SK-N-SH treated with all-trans-retinoic acid at 6 μM for 48 hours (cell line): ENCODE results near the gene RNGTT.
"Not testable (repeated sequence)": the region's sequence is repeated elsewhere in the genome, so short reads cannot be mapped to it uniquely, and the experiment has no call there.

Source experiments
- ATAC-seq: fragments of 200-7000 bp; cut with Tn5 transposase; 3 replicates; pipeline ENCODE4 v1.9.1; 2020; ENCODE audit warnings: mild to moderate bottlenecking, moderate library complexity
- ARNTL ChIP-seq: fragments of 450-650 bp; formaldehyde crosslinking; IDR thresholded peaks from 2 replicates; pipeline ENCODE4 v1.5.0; 2020; ENCODE audit warnings: low read depth, mild to moderate bottlenecking, moderate library complexity, borderline replicate concordance
- CSDC2 ChIP-seq: fragments of 250-450 bp; sonication (Bioruptor Pico); IDR thresholded peaks from 2 replicates; pipeline ENCODE4 v1.5.0; 2020; ENCODE audit warnings: mild to moderate bottlenecking, moderate library complexity
- ESRRG ChIP-seq: fragments of 250-450 bp; sonication (Bioruptor Pico); IDR thresholded peaks from 2 replicates; pipeline ENCODE4 v1.6.1; 2021; ENCODE audit warnings: mild to moderate bottlenecking
- GLIS3 ChIP-seq: fragments of 250-450 bp; sonication (Bioruptor Pico); IDR thresholded peaks from 2 replicates; pipeline ENCODE4 v1.5.0; 2020; ENCODE audit warnings: mild to moderate bottlenecking, moderate library complexity
- ISL1 ChIP-seq: fragments of 250-450 bp; sonication (Bioruptor Pico); IDR thresholded peaks from 2 replicates; pipeline ENCODE4 v2.1.2; 2022; ENCODE audit warnings: mild to moderate bottlenecking, moderate library complexity
- OSR1 ChIP-seq: fragments of 250-450 bp; sonication (Bioruptor Pico); IDR thresholded peaks from 2 replicates; pipeline ENCODE4 v1.8.0; 2022; ENCODE audit warnings: moderate library complexity, mild to moderate bottlenecking, inconsistent platforms
- PPARA ChIP-seq: fragments of 250-450 bp; sonication (Bioruptor Pico); IDR thresholded peaks from 2 replicates; pipeline ENCODE4 v1.5.0; 2020; ENCODE audit warnings: mild to moderate bottlenecking, borderline replicate concordance
- RARB ChIP-seq: fragments of 250-450 bp; sonication (Bioruptor Pico); IDR thresholded peaks from 2 replicates; pipeline ENCODE4 v1.8.0; 2021; ENCODE audit warnings: mild to moderate bottlenecking, moderate library complexity
- SNAI2 ChIP-seq: fragments of 250-450 bp; sonication (Bioruptor Pico); IDR thresholded peaks from 2 replicates; pipeline ENCODE4 v1.5.0; 2020; ENCODE audit warnings: mild to moderate bottlenecking, moderate library complexity
- TCF4 ChIP-seq: fragments of 250-450 bp; sonication (Bioruptor Pico); IDR thresholded peaks from 2 replicates; pipeline ENCODE4 v1.8.0; 2021; ENCODE audit warnings: mild to moderate bottlenecking, moderate library complexity, borderline replicate concordance
- TOX ChIP-seq: fragments of 250-450 bp; sonication (Bioruptor Pico); IDR thresholded peaks from 2 replicates; pipeline ENCODE4 v1.8.0; 2021; ENCODE audit warnings: mild to moderate bottlenecking, moderate library complexity, borderline replicate concordance
- ZC3H10 ChIP-seq: fragments of 250-450 bp; sonication (Bioruptor Pico); IDR thresholded peaks from 2 replicates; pipeline ENCODE4 v1.5.1; 2021; ENCODE audit warnings: mild to moderate bottlenecking, moderate library complexity
- ZFP3 ChIP-seq: fragments of 250-450 bp; sonication (Bioruptor Pico); IDR thresholded peaks from 2 replicates; pipeline ENCODE4 v1.5.0; 2020; ENCODE audit warnings: mild to moderate bottlenecking, moderate library complexity
- ZNF565 ChIP-seq: fragments of 450-650 bp; formaldehyde crosslinking; conservative IDR thresholded peaks from 2 replicates; pipeline ENCODE4 v1.5.0; 2020; ENCODE audit warnings: low read depth, mild to moderate bottlenecking, moderate library complexity
- ZNF70 ChIP-seq: fragments of 450-650 bp; formaldehyde crosslinking; IDR thresholded peaks from 2 replicates; pipeline ENCODE4 v1.5.0; 2020; ENCODE audit warnings: mild to moderate bottlenecking, moderate library complexity
- ZNF8 ChIP-seq: fragments of 450-650 bp; formaldehyde crosslinking; IDR thresholded peaks from 2 replicates; pipeline ENCODE4 v1.5.0; 2020; ENCODE audit warnings: mild to moderate bottlenecking, moderate library complexity
- TF ChIP-seq, protein P1 (sequence below): fragments of 250-450 bp; sonication (Bioruptor Pico); IDR thresholded peaks from 2 replicates; pipeline ENCODE4 v1.5.0; 2020; ENCODE audit warnings: mild to moderate bottlenecking, moderate library complexity
- TF ChIP-seq, protein P2 (sequence below): fragments of 250-450 bp; sonication (Bioruptor Pico); IDR thresholded peaks from 2 replicates; pipeline ENCODE4 v1.5.1; 2020; ENCODE audit warnings: low read depth, mild to moderate bottlenecking, moderate library complexity
- TF ChIP-seq, protein P3 (sequence below): fragments of 250-450 bp; sonication (Bioruptor Pico); IDR thresholded peaks from 2 replicates; pipeline ENCODE4 v1.8.0; 2020; ENCODE audit warnings: mild to moderate bottlenecking, moderate library complexity, borderline replicate concordance
- TF ChIP-seq, protein P4 (sequence below): fragments of 250-450 bp; sonication (Bioruptor Pico); IDR thresholded peaks from 2 replicates; pipeline ENCODE4 v1.8.0; 2021; ENCODE audit warnings: low read depth, mild to moderate bottlenecking, moderate library complexity, borderline replicate concordance

The RNGTT gene

DNA sequence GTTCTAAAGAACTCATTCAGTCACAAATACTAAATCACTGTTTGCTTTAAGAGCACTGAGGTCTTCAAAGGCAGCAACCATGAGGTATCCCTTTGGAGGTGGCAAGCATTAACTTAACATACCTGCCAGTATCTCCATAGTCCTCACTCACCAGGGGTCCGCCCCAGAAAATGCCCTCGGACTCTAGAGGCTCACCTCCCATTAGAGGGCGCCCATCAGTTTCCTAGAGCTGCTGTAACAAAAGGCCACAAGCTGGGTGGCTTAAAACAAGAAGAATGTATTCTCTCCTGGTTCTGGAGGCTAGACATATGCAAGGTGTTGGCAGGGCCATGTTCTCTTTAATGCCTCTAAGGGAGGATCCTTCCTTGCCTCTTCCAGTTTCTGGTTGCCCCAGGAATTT, 12.0 kb upstream of the RNGTT start:
- ATAC-seq = no peak
- TF ChIP-seq, protein P1, sequence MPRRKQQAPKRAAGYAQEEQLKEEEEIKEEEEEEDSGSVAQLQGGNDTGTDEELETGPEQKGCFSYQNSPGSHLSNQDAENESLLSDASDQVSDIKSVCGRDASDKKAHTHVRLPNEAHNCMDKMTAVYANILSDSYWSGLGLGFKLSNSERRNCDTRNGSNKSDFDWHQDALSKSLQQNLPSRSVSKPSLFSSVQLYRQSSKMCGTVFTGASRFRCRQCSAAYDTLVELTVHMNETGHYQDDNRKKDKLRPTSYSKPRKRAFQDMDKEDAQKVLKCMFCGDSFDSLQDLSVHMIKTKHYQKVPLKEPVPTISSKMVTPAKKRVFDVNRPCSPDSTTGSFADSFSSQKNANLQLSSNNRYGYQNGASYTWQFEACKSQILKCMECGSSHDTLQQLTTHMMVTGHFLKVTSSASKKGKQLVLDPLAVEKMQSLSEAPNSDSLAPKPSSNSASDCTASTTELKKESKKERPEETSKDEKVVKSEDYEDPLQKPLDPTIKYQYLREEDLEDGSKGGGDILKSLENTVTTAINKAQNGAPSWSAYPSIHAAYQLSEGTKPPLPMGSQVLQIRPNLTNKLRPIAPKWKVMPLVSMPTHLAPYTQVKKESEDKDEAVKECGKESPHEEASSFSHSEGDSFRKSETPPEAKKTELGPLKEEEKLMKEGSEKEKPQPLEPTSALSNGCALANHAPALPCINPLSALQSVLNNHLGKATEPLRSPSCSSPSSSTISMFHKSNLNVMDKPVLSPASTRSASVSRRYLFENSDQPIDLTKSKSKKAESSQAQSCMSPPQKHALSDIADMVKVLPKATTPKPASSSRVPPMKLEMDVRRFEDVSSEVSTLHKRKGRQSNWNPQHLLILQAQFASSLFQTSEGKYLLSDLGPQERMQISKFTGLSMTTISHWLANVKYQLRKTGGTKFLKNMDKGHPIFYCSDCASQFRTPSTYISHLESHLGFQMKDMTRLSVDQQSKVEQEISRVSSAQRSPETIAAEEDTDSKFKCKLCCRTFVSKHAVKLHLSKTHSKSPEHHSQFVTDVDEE = no peak
- TF ChIP-seq ZNF70 (CRISPR knock-in tag) (no peak), ZNF8 (CRISPR knock-in tag) (no peak), ZFP3 (no peak), ESRRG (CRISPR knock-in tag) (no peak), ARNTL (CRISPR knock-in tag) (no peak), GLIS3 (CRISPR knock-in tag) (no peak), ZC3H10 (CRISPR knock-in tag) (no peak), TOX (CRISPR knock-in tag) (no peak), SNAI2 (CRISPR knock-in tag) (no peak), TCF4 (CRISPR knock-in tag) (no peak), PPARA (CRISPR knock-in tag) (no peak), OSR1 (CRISPR knock-in tag) (no peak), RARB (CRISPR knock-in tag) (no peak), ZNF565 (CRISPR knock-in tag) (no peak), CSDC2 (no peak), ISL1 (CRISPR knock-in tag) (no peak)
- TF ChIP-seq, protein P2, sequence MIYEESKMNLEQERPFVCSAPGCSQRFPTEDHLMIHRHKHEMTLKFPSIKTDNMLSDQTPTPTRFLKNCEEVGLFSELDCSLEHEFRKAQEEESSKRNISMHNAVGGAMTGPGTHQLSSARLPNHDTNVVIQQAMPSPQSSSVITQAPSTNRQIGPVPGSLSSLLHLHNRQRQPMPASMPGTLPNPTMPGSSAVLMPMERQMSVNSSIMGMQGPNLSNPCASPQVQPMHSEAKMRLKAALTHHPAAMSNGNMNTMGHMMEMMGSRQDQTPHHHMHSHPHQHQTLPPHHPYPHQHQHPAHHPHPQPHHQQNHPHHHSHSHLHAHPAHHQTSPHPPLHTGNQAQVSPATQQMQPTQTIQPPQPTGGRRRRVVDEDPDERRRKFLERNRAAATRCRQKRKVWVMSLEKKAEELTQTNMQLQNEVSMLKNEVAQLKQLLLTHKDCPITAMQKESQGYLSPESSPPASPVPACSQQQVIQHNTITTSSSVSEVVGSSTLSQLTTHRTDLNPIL = no peak
- TF ChIP-seq, protein P3, sequence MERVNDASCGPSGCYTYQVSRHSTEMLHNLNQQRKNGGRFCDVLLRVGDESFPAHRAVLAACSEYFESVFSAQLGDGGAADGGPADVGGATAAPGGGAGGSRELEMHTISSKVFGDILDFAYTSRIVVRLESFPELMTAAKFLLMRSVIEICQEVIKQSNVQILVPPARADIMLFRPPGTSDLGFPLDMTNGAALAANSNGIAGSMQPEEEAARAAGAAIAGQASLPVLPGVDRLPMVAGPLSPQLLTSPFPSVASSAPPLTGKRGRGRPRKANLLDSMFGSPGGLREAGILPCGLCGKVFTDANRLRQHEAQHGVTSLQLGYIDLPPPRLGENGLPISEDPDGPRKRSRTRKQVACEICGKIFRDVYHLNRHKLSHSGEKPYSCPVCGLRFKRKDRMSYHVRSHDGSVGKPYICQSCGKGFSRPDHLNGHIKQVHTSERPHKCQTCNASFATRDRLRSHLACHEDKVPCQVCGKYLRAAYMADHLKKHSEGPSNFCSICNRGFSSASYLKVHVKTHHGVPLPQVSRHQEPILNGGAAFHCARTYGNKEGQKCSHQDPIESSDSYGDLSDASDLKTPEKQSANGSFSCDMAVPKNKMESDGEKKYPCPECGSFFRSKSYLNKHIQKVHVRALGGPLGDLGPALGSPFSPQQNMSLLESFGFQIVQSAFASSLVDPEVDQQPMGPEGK (CRISPR knock-in tag) = no peak

DNA sequence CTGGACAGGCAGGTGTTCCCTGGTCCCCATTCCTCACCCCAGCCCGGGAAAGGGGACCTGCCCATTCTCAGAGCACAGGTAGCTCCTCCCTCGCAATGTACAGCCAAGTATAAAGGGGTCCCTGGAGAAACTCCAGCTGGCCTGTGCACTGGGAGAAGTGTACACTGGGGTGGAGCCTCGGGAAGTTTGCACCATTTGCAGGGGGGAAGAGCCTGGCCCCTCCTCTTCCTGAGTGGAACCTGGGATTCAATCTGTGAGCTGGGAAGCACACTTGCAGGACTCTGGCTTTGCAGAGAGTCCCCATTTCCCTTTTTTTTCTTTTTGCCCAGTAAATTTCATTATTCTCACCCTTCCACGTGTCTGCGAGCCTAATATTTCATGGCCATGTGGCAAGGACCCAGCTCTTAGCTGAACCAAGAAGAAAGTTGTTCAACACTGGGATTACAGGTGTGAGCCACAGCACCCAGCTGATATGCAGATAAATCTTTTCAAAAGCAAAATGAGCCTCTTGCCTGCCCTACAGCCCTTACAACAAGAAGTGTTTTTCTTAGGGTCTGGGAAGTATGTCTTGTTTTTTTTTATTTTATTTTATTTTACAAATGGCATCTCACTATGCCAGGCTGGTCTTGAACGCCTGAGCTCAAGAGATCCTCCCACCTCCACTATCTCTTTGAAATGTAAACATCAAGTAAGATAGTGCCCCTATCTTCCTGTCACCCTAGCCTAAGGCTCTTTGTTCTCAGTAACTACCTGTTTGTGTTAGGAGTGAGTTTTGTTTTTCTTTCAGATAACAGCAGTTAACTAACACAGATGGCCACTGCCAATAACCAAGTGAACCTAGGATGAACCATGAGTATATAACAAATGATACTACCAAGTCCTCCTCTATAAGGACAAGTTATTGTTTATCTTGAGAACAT, 9.3 kb upstream of the RNGTT start:
- ATAC-seq = no peak
- TF ChIP-seq ZC3H10 (CRISPR knock-in tag) (no peak), ISL1 (CRISPR knock-in tag) (no peak), ZNF8 (CRISPR knock-in tag) (no peak), TOX (CRISPR knock-in tag) (no peak), ZNF70 (CRISPR knock-in tag) (no peak)

DNA sequence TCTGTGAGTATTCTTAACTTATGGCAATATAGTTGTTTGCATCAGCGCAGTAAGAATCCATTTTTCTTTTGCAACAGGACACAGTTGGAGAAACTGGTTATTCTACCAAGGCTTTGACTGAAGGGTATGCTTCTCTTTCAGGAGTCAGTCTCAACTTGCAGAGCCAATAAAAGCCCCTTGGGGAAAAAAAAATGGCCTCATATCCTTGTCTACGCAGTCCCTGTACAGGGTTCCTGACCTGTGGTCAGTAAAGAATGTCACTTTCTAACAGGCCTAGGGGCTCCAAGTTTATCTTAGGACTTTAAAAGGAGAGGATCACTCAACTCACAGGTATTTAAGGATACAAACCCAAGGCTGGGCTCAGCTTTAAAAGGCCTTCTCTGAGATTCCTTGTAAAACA, 6.9 kb upstream of the RNGTT start:
- TF ChIP-seq TCF4 (CRISPR knock-in tag) (no peak), ZNF8 (CRISPR knock-in tag) (no peak), ZC3H10 (CRISPR knock-in tag) (no peak), SNAI2 (CRISPR knock-in tag) (no peak), ZNF70 (CRISPR knock-in tag) (no peak), RARB (CRISPR knock-in tag) (no peak), CSDC2 (no peak)
- TF ChIP-seq, protein P4, sequence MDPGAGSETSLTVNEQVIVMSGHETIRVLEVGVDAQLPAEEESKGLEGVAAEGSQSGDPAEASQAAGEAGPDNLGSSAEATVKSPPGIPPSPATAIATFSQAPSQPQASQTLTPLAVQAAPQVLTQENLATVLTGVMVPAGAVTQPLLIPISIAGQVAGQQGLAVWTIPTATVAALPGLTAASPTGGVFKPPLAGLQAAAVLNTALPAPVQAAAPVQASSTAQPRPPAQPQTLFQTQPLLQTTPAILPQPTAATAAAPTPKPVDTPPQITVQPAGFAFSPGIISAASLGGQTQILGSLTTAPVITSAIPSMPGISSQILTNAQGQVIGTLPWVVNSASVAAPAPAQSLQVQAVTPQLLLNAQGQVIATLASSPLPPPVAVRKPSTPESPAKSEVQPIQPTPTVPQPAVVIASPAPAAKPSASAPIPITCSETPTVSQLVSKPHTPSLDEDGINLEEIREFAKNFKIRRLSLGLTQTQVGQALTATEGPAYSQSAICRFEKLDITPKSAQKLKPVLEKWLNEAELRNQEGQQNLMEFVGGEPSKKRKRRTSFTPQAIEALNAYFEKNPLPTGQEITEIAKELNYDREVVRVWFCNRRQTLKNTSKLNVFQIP = no peak
- TF ChIP-seq, protein P2 = no peak
- TF ChIP-seq, protein P3 (CRISPR knock-in tag) = no peak
- no peak for ATAC-seq

DNA sequence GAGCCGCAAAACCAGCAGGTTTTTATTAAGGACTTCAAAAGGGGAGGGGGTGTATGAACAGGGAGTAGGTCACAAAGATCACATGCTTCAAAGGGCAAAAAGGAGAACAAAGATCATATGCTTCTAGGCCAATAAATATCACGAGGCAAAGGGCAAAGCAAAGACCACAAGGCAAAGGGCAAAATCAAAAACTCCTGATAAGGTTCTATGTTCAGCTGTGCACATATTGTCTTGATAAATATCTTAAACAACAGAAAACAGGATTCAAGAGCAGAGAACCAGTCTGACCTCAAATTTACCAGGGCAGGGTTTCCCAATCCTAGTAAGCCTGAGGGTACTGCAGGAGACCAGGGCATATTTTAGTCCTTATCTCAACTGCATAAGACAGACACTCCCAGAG, 5.8 kb upstream of the RNGTT start:
- ATAC-seq = not testable (repeated sequence)
